Muscle of arm (tissue), 14 donors: Measurements from ENCODE around the gene ALDH3A2. TPM values are rescaled to one million over a fixed set of nuclear protein-coding genes. Genes with fewer than 3 reads are reported as not detected.

Experiments
- DNase-seq: peaks from one replicate; pipeline ENCODE4 v3.0.0-alpha.2; 2013
- long read RNA-seq, 11 donors: transcript quantifications; one replicate each; lab custom pipeline, GENCODE V29; 2026
- polyA plus RNA-seq, 12 donors: library from polyadenylated mRNA; unstranded; fragments of 120-200 nt; gene quantifications; one replicate each; pipeline ENCODE4 v1.2.1, GENCODE V29; 2013; ENCODE audit not compliant: insufficient read length in 12 of 12

The ALDH3A2 gene
- polyA plus RNA-seq, result 10 to 100 TPM in 11 of 12 donors, not detected in 1; 27.3 to 45.2 (median 38.8) TPM
- long read RNA-seq, donor 1, transcript ALDH3A2-210 (1 exons, 3,512 nt), result major isoform, 29 of 65 reads
- long read RNA-seq, donor 1, transcript ALDH3A2-201 (10 exons, 3,928 nt), result minor isoform, 8 of 65 reads
- long read RNA-seq, donor 1, partial matches to known transcripts, result 25 of 65 reads
- long read RNA-seq, donor 1, other reads (novel, unspliced or antisense), result 0 of 65 reads
- long read RNA-seq, donor 2, transcript ALDH3A2-210 (1 exons, 3,512 nt), result major isoform, 10 of 29 reads
- long read RNA-seq, donor 2, transcript ALDH3A2-201 (10 exons, 3,928 nt), result minor isoform, 9 of 29 reads
- long read RNA-seq, donor 2, partial matches to known transcripts, result 8 of 29 reads
- long read RNA-seq, donor 2, other reads (novel, unspliced or antisense), result 0 of 29 reads
- long read RNA-seq, donor 3, transcript ALDH3A2-210 (1 exons, 3,512 nt), result major isoform, 8 of 23 reads
- long read RNA-seq, donor 3, transcript ALDH3A2-201 (10 exons, 3,928 nt), result major isoform, 8 of 23 reads
- long read RNA-seq, donor 3, partial matches to known transcripts, result 6 of 23 reads
- long read RNA-seq, donor 3, other reads (novel, unspliced or antisense), result 0 of 23 reads
- long read RNA-seq, donor 4, partial matches to known transcripts, result 0 of 3 reads
- long read RNA-seq, donor 4, other reads (novel, unspliced or antisense), result 0 of 3 reads
- long read RNA-seq, donor 5, transcript ALDH3A2-201 (10 exons, 3,928 nt), result minor isoform, 5 of 20 reads
- long read RNA-seq, donor 5, transcript ALDH3A2-210 (1 exons, 3,512 nt), result major isoform, 12 of 20 reads
- long read RNA-seq, donor 5, partial matches to known transcripts, result 0 of 20 reads
- long read RNA-seq, donor 5, other reads (novel, unspliced or antisense), result 0 of 20 reads
- long read RNA-seq, donor 6, transcript ALDH3A2-210 (1 exons, 3,512 nt), result minor isoform, 6 of 21 reads
- long read RNA-seq, donor 6, transcript ALDH3A2-201 (10 exons, 3,928 nt), result major isoform, 8 of 21 reads
- long read RNA-seq, donor 6, partial matches to known transcripts, result 6 of 21 reads
- long read RNA-seq, donor 6, other reads (novel, unspliced or antisense), result 0 of 21 reads
- long read RNA-seq, donor 7, partial matches to known transcripts, result 0 of 8 reads
- long read RNA-seq, donor 7, other reads (novel, unspliced or antisense), result 0 of 8 reads
- long read RNA-seq, donor 8, transcript ALDH3A2-210 (1 exons, 3,512 nt), result major isoform, 9 of 16 reads
- long read RNA-seq, donor 8, transcript ALDH3A2-201 (10 exons, 3,928 nt), result minor isoform, 7 of 16 reads
- long read RNA-seq, donor 8, partial matches to known transcripts, result 0 of 16 reads
- long read RNA-seq, donor 8, other reads (novel, unspliced or antisense), result 0 of 16 reads
- long read RNA-seq, donor 9, transcript ALDH3A2-210 (1 exons, 3,512 nt), result major isoform, 10 of 23 reads
- long read RNA-seq, donor 9, partial matches to known transcripts, result 9 of 23 reads
- long read RNA-seq, donor 9, other reads (novel, unspliced or antisense), result 0 of 23 reads
- long read RNA-seq, donor 10, transcript ALDH3A2-201 (10 exons, 3,928 nt), result minor isoform, 5 of 21 reads
- long read RNA-seq, donor 10, transcript ALDH3A2-210 (1 exons, 3,512 nt), result major isoform, 9 of 21 reads
- long read RNA-seq, donor 10, partial matches to known transcripts, result 7 of 21 reads
- long read RNA-seq, donor 10, other reads (novel, unspliced or antisense), result 0 of 21 reads
- long read RNA-seq, donor 11, transcript ALDH3A2-210 (1 exons, 3,512 nt), result major isoform, 11 of 32 reads
- long read RNA-seq, donor 11, partial matches to known transcripts, result 14 of 32 reads
- long read RNA-seq, donor 11, other reads (novel, unspliced or antisense), result 0 of 32 reads

DNA sequence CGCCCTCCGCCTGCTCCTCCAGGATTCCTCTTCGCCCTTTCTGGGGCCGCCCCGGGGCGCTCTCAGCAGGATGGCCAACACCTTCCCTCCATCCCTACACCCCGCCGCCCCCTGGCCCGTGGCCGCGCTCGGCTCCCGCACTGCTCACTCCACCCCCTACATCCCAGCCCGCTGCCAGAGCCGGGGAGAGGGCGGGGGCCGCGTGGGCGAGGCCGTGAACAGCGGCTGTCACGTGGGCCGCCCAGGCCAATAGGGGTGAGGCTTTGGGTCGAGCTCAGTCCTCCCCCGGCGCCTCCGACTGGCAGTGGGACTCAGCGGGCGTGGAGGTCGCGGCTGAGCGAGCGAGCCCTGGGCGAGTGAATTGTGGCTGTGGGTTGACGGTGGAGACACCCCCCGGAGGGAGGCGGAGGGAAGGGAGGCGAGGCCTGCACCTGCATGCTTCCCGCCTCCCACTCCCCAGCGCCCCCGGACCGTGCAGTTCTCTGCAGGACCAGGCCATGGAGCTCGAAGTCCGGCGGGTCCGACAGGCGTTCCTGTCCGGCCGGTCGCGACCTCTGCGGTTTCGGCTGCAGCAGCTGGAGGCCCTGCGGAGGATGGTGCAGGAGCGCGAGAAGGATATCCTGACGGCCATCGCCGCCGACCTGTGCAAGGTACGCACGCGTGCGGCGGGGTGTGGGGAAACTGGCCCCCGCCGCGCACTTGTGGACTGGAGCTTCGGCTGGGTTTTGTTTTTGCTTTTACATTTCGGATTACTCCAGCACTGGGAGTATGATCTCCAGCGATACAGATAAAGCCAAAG, at the start of gene ALDH3A2:
Gene ALDH3A2 (plus strand): TSS at position 277 of the 799 bp plus-strand sequence. CDS start 221 bp downstream, at position 498.
- DNase-seq, result peak; percentile 93

DNA sequence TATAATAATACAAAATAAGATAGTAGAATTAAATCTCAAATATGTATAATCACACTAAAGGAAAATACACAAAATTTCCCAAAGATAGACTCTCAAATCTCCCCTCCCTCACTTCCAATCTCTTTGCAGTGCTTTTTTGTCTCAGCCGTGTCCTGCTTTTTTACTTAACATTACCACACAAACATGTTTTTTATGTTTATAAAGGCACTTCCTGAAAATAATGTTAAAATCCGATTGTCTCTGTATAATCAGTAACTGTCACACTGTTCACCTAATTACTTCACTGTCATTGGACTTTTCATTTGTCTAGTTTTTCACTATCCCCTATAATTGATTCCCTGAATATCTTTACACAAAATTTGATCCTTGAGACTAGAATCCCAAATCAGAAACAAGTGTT, 38.2 kb upstream of the ALDH3A2 start:
- no peak for DNase-seq

DNA sequence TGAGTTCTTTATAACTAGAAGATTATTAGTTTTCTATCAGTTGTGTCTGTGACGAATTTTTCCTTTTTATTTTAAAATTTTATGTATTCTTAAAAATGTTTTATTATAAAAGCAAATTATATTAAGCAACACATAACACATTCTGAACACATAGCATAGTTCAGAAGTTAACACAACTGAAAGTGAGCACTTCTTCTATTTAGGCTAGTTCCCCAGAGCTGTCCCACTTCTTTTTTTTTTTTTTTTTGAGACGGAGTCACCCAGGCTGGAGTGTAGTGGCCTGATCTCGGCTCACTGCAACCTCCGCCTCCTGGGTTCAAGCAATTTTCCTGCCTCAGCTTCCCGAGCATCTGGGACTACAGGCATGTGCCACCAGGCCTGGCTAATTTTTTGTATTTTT, 37.7 kb upstream of the ALDH3A2 start:
- DNase-seq, result no peak

DNA sequence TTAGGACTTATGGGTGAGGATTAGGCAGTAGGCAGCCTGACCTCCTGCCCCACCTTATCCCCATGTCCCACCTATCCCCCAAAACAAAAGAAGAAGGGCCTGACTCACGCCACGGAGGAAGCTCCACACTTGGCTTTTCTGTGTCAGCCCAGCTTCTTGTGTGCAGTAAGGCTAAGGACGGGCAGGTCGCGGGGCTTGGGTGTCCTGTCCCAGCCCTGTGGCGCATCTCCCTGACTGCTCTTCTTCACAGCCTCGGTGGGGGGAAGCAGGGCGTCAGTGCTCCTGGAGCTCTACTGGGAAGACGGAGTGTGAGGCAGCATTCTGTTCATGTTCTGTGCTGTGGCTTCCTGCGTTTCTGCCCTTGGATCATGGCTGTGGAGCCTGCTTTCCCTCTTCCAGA, 34.6 kb upstream of the ALDH3A2 start:
- DNase-seq, result no peak

DNA sequence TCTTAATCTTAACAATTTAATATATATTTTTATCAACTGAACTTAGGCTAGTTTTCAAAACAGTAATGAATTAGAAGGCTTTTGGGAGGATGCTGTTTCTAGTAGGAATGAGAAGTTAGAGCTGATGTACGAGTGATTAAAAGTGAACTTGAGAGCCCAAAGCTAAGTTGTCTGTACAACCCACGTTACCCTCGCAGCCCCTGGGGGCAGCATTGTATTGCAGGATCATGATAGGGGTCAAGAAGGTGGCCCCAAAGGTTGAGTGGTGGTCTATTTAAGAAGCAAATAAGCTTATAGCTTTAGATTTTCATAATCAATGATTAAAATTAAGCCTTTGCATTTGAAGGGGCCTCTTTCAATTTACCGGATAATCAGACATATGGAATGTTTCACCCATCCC, 33.7 kb upstream of the ALDH3A2 start:
- DNase-seq, result no peak

DNA sequence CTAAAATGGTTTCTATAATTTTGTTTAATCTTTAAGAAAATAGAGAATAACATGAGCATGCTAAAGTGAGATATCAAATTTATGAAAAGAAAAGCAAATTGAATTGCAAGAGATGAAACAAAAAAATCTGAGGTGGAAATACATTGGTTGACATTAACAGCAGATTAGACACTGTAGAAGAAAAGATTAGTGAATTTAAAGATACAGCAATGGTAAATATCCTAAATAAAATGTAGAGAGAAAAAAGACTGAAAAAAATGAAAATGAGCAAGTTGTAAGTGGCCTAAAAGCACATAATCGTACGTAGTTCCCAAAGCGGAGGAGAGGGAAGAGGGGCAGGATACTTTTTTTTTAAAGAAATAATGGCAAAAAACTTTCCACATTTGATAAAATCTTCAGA, 30.5 kb upstream of the ALDH3A2 start:
- DNase-seq, result no peak

DNA sequence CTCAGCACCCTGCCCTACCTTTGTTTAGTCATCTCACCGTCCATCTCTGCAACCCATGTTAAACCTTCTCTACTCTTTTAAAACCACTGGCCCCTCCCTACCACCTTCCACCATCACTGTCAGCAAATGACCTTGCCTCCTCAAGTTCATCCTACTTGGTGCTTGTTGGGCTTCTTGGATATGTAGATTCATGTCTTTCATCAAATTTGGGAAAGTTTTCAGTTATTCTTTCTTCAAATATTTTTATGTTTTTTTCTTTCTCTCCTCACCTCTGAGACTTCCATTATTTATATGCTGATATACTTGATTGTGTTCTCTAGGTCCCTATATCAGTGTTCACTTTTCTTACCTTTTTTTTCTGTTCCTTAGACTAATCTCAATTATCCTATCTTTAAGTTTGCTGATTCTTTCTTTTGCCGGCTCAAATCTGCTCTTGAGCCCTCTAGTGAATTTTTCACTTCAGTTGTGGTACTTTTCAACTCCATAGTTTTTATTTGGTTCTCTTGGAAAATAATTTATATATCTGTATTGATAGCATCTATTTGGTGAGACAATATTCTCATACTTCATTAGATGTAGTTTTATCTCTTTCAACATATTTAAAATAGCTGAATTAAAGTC, 28.7 kb upstream of the ALDH3A2 start:
- DNase-seq, result no peak

DNA sequence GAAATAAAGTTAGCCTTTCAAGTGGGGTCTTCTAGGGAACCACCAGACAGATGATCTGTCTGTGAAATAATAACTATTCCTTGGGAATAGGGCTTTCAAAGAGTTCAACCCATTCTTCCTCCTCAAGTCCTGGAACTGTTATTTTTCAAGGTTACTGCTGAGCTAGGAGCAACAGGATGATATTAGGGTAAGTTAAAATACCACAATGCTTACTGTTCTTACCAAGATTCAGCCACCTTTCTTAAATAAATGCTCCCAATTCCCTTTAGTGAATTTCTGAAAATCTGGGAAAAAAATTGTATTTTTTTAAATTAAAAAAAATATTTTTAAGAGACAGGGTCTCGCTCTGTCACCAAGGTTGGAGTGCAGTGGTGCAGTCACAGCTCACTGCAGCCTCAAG, 26.9 kb upstream of the ALDH3A2 start:
- DNase-seq, result no peak

DNA sequence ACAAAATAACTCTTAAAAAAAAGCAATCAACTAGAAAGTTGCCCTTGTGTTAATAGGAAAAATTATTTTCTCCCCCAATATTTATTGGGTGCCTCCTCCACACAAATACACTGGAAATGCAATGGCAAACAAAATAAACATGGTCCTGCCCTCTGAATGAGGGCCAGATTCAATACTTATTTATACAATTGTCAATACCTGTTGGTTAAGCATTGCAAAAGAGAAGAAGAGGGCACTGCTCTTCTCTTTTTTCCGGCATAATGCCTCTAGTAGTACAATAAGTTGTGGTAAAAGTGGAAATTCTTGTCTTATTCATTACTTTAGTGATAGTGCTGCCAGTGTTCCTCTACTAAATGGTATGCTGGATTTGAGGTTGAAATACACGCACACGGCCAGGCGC, 22.5 kb upstream of the ALDH3A2 start:
- no peak for DNase-seq

DNA sequence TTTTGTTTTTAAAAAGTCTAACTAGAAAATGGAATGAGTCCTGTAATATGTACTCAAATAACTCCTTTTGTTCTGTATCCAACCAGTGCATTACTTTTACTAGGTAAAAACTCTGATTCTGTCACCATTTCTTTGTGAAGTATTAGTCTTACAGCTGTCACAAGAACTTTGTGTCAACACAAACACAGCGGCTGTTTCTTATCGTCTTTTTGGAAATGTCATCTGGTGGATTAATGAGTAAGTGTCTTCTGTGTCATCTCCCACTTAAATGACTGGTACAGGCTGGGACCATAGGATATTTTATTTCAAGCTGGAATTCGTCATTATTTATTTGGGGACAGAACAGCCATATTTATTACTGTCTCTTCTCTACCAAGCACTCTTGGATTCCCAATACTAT, 19.1 kb upstream of the ALDH3A2 start:
- DNase-seq, result no peak

DNA sequence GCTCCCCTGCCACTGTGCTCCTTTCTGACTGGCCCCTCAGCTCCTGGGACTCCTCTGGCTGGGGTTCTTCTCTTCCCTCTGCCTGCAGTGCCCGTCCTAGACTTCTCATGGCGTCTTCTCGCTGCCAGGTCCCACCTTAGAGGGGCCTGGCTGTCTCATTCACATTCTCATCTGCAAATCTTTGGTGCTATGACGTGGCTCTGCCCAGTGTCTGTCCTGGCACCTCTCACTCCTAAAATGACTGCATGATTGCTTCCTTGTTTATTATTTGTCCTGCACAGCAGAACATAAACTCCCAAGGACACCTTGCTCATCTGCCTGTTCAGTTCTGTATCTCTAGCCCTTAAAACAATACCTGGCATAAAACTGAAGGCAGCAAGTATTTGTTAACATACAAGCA, 18.5 kb upstream of the ALDH3A2 start:
- DNase-seq, result no peak

DNA sequence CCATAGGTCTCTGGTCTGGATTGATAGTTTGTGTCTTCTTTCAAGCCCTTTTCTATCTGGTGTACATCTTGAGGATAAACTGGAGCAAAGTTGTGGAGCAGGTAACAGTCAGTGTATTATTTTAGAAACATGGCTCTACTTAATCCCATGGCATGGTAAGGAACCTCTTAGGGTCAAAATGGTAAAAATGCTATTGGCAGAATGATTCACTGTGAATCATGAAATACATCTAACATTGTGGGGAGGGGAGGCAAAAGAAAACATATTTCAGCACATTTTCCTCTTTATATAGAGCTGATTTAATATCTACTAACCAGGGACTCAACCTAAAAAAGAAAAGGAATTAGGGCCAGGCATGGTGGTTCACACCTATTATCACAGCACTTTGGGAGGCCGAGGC, 17.9 kb upstream of the ALDH3A2 start:
- no peak for DNase-seq

DNA sequence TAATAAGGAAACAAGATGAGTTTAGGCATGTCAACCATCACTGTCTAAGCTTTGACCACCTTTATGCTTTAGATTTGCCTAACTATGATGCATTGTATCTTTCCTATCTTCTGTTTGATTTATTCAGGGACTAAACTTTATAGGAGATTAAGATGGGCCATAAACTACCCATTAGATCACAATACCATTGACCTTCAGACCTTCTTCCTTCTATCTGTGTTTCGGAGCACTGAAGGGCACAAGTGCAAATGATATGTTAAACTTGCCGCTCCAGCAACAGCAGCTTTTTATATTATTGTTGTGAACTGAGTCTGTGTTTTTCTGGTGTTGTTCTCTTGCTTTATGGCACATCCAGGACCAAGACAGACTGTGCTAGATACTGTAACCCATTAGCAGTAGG, 16.6 kb upstream of the ALDH3A2 start:
- DNase-seq, result no peak

DNA sequence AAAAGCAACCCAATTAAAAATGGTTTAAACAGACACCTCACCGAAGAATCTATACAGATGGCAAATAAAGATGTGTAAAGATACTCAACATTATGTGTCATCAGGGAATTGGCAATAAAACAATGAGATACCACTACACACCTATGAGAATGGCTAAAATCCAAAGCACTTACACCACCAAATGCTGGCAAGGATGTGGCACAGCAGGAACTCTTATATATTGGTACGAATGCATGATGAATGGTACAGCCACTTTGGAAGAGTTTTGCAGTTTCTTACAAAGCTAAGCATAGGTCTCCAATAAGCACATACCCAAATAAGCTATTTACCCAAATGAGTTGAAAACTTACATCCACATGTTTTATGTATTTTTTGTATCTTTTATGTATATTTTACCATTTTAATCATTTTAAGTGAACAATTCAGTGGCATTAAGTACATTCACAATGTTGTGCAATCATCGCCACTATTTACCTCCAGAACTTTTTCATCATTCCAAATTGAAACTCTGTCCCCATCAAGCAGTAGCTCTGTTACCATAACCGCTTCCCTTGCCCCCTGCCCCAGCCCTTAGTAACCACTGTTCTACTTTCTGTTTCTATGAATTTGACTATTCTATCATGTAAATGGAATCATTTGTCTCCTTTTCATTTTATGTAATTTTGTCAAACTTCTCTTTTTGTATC, 6.7 kb upstream of the ALDH3A2 start:
- DNase-seq, result no peak

DNA sequence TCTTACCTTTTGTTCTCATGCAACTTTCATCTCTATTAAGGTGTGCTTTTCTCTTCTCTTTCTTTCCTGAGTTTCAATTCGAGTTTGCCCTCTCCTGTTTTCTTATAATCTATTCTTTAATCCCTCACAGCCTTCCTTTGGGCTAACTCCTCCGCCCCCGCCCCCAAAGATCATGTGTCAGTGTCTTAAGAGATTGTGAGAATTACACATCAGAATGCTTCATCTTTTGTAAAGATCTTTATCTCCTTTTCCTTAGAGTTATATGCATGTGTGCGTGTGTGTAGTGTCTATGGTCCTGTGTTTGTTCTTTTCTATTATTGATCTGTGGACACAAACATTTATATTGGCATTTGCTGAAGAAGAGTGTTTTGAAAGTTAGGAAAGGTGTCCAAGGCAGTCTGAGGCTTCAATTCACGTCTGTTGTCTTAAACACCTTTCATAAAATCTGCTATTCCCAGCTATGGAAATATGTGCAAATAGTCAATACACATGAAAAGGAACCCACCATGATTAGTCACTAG, 6.1 kb upstream of the ALDH3A2 start:
- DNase-seq, result no peak

DNA sequence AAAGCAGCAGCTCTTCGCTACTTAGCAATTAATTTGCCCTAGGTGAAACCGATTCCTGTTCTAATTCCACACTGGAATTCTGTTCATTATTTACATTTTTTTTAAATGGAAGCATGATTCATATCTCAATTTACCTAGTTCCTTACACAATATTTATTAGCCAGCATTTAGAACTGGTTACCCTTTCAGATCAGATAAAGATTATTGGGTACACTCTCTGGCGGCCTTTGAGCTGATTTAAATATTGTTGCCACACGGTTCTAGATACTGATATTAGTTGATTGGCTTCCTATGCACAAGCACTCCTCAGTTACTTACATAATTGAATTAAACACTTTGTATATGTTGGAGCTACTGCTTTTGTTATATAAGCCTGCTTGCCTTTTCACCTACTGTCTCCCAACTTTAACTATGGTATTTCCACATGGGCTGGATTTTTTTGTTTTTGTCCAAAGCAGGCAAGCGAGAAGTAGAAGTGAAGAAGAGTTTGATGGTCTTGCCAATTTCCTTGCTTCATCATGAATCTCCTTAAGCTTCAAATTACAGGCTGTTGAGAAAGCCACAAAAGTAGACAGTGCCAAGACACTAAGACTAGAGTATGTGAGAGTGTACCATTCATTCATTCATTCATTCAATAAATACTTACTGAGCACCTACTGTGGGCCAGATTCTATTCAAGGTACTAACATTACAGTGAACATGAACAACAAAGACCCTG, 3.9 kb upstream of the ALDH3A2 start:
- DNase-seq, result no peak

DNA sequence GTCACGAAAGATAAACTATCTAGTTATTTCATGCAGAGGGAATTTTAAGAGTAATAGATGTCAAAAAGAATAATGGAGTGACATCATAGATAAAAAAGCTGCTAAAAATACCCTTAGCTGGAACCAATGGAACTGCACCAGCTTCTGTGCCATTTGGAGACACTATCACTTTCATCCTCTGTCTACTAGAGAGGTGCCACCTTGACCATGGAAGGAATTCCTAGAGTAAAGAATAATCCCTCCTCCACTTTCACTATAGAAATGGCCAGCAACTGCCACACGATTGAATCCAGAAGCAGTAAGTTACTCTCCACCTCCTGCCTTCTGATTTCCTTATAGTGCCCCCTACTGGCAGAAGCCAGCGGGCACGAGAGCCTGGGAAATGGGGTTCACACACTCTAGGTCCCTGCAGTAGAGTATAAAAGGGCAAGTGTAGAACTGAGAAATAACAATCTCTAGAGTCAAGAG, 2.8 kb upstream of the ALDH3A2 start:
- DNase-seq, result peak; percentile 9
